Skeletal muscle tissue (tissue), 4 donors: ENCODE measurements around the gene FZR1. TPM values are rescaled to one million over a fixed set of nuclear protein-coding genes. Genes with fewer than 3 reads are reported as not detected.

Source experiments
- H3K27ac ChIP-seq: one replicate; pipeline ENCODE4 v1.7.0; 2013; ENCODE audit warnings: mild to moderate bottlenecking, low read depth, low read length, inconsistent platforms
- H3K27me3 ChIP-seq, 3 donors: one replicate each; pipeline ENCODE4 v1.7.0; 2013; ENCODE audit warnings: low read length in 3 of 3; ENCODE audit not compliant: control insufficient read depth in 3 of 3, insufficient read depth in 3 of 3
- H3K36me3 ChIP-seq, 3 donors: one replicate each; pipeline ENCODE4 v1.7.0; 2013; ENCODE audit warnings: low read length in 3 of 3; ENCODE audit not compliant: control insufficient read depth in 3 of 3, insufficient read depth in 3 of 3
- H3K4me1 ChIP-seq, 3 donors: one replicate each; pipeline ENCODE4 v1.7.0; 2013; ENCODE audit warnings: low read length in 3 of 3, mild to moderate bottlenecking in 3 of 3; ENCODE audit not compliant: control insufficient read depth in 3 of 3, insufficient read depth in 3 of 3
- H3K4me3 ChIP-seq, 3 donors: one replicate each; pipeline ENCODE4 v1.7.0; 2013; ENCODE audit warnings: low read length in 3 of 3
- H3K9ac ChIP-seq, 3 donors: one replicate each; pipeline ENCODE4 v1.7.0; 2013; ENCODE audit warnings: low read length in 3 of 3, mild to moderate bottlenecking in 3 of 3, moderate library complexity in 2 of 3, low read depth in 1 of 3
- H3K9me3 ChIP-seq, 3 donors: one replicate each; pipeline ENCODE4 v1.7.0; 2013; ENCODE audit warnings: low read length in 3 of 3; ENCODE audit not compliant: control insufficient read depth in 3 of 3
- total RNA-seq: library from RNA; depleted of rRNA; stranded (reverse); fragments of >200 nt; gene quantifications from one replicate; pipeline ENCODE4 v1.2.3, GENCODE V29; 2014
- donor health status: Osteomylitis.

The FZR1 gene
- total RNA-seq, 1 donor from 2014 or later: 14.6 TPM

GRCh38 chr19:3513229-3514140 is 7.4 kb downstream of the FZR1 start:
- H3K4me3 ChIP-seq: no peak overlapping the region
- peaks cover 27 to 54% (median 28%) of the 10 kb centered on the region in 3 donors for H3K4me1 ChIP-seq
- peaks cover 2 to 8% (median 8%) of the 10 kb centered on the region in 3 donors for H3K36me3 ChIP-seq
- no peaks in the 10 kb centered on the region for H3K27me3 ChIP-seq
- peak overlapping the region in 1 of 3 donors; percentile 25 for H3K9ac ChIP-seq
- no peaks in the 10 kb centered on the region for H3K9me3 ChIP-seq
- no peak overlapping the region for H3K27ac ChIP-seq

GRCh38 chr19:3514930-3515329 is 8.8 kb downstream of the FZR1 start:
- Histone ChIP-seq H3K27ac (no peak overlapping the region), H3K4me1 (peaks cover 27 to 44% (median 28%) of the 10 kb centered on the region in 3 donors), H3K9ac (no peak overlapping the region), H3K36me3 (peaks cover under 1 to 8% (median 7%) of the 10 kb centered on the region in 3 donors), H3K27me3 (no peaks in the 10 kb centered on the region), H3K9me3 (no peaks in the 10 kb centered on the region), H3K4me3 (no peak overlapping the region)

- H3K9ac ChIP-seq: peak overlapping the region in 1 of 3 donors; percentile 50
Measured at GRCh38 chr19:3515891-3516422, 9.8 kb downstream of the FZR1 start.

GRCh38 chr19:3516675-3517207 is 10.6 kb downstream of the FZR1 start:
- Histone ChIP-seq H3K27me3 (no peaks in the 10 kb centered on the region), H3K4me1 (peaks cover 26 to 39% (median 28%) of the 10 kb centered on the region in 3 donors), H3K27ac (peak overlapping the region; percentile 64), H3K36me3 (peaks cover 3 to 7% (median 5%) of the 10 kb centered on the region in 3 donors), H3K4me3 (no peak overlapping the region), H3K9me3 (no peaks in the 10 kb centered on the region), H3K9ac (peak overlapping the region in 1 of 3 donors; percentile 50)

More at GRCh38 chr19:3515891-3516422, 9.8 kb downstream of the FZR1 start:
- H3K9me3 ChIP-seq: no peaks in the 10 kb centered on the region
- H3K27ac ChIP-seq: peak overlapping the region; percentile 64
- H3K4me1 ChIP-seq: peaks cover 27 to 44% (median 28%) of the 10 kb centered on the region in 3 donors
- no peaks in the 10 kb centered on the region for H3K27me3 ChIP-seq
- peaks cover 2 to 7% (median 7%) of the 10 kb centered on the region in 3 donors for H3K36me3 ChIP-seq
- H3K4me3 ChIP-seq: no peak overlapping the region

- Histone ChIP-seq H3K4me3 (no peak overlapping the region), H3K27ac (no peak overlapping the region)
Measured at GRCh38 chr19:3517638-3518037, 11.5 kb downstream of the FZR1 start.

GRCh38 chr19:3518255-3518654 is 12.1 kb downstream of the FZR1 start:
- Histone ChIP-seq H3K9me3 (no peaks in the 10 kb centered on the region), H3K9ac (no peak overlapping the region), H3K27ac (no peak overlapping the region), H3K4me3 (no peak overlapping the region), H3K27me3 (no peaks in the 10 kb centered on the region), H3K4me1 (peaks cover 20 to 26% (median 21%) of the 10 kb centered on the region in 3 donors), H3K36me3 (peaks cover 7 to 10% (median 7%) of the 10 kb centered on the region in 3 donors)

More at GRCh38 chr19:3517638-3518037, 11.5 kb downstream of the FZR1 start:
- H3K27me3 ChIP-seq: no peaks in the 10 kb centered on the region
- H3K36me3 ChIP-seq: peaks cover 6 to 8% (median 7%) of the 10 kb centered on the region in 3 donors
- H3K9me3 ChIP-seq: no peaks in the 10 kb centered on the region
- peaks cover 22 to 31% (median 22%) of the 10 kb centered on the region in 3 donors for H3K4me1 ChIP-seq
- no peak overlapping the region for H3K9ac ChIP-seq

GRCh38 chr19:3518659-3519058 is 12.5 kb downstream of the FZR1 start:
- H3K4me1 ChIP-seq: peaks cover 17 to 22% (median 18%) of the 10 kb centered on the region in 3 donors
- H3K9me3 ChIP-seq: no peaks in the 10 kb centered on the region
- peaks cover 11 to 14% (median 11%) of the 10 kb centered on the region in 3 donors for H3K36me3 ChIP-seq
- H3K27ac ChIP-seq: no peak overlapping the region
- H3K27me3 ChIP-seq: no peaks in the 10 kb centered on the region
- no peak overlapping the region for H3K4me3 ChIP-seq
- no peak overlapping the region for H3K9ac ChIP-seq

- H3K9ac ChIP-seq: no peak overlapping the region
- no peaks in the 10 kb centered on the region for H3K27me3 ChIP-seq
- no peaks in the 10 kb centered on the region for H3K9me3 ChIP-seq
- H3K4me1 ChIP-seq: peaks cover 17 to 18% (median 18%) of the 10 kb centered on the region in 3 donors
- peaks cover 13 to 17% (median 14%) of the 10 kb centered on the region in 3 donors for H3K36me3 ChIP-seq
- H3K27ac ChIP-seq: no peak overlapping the region
- H3K4me3 ChIP-seq: no peak overlapping the region
Measured at GRCh38 chr19:3519126-3519525, 13.0 kb downstream of the FZR1 start.

GRCh38 chr19:3520166-3521103 is 14.3 kb downstream of the FZR1 start:
- Histone ChIP-seq H3K36me3 (peaks cover 18 to 26% (median 25%) of the 10 kb centered on the region in 3 donors), H3K9me3 (no peaks in the 10 kb centered on the region), H3K27me3 (no peaks in the 10 kb centered on the region), H3K27ac (no peak overlapping the region), H3K9ac (no peak overlapping the region), H3K4me1 (peaks cover 14 to 16% (median 14%) of the 10 kb centered on the region in 3 donors), H3K4me3 (no peak overlapping the region)
